ENCODE results near the gene PIGC. TPM values are rescaled to one million over a fixed set of nuclear protein-coding genes. Genes with fewer than 3 reads are reported as not detected.
A peak's percentile ranks its signal among the peaks of the same experiment; 100 is the strongest.

PIGC gene
- total and polyA plus RNA-seq, 10 of the 15 experiments (the other 5 are each of a cell fraction or from before 2014, with no cell fraction given): 11.0 to 37.3 (median 19.6) TPM

- ATAC-seq: peak; percentile 10; the same call in 2 of the 3 replicates
- in situ Hi-C loops (cut with MboI): loop anchor here (5.0 kb wide), 1 partner anchor 266 kb away; no protein-coding TSS in a partner anchor
- CTCF ChIA-PET: interaction anchor here (0.8 to 5.9 kb wide), 12 partner anchors 10 to 449 kb away, joined by 3 to 48 read pairs (median 4); partner anchors contain the start of gene SUCO
Measured at GRCh38 chr1:172451002-172451443, 7.2 kb upstream of the PIGC start.

More at GRCh38 chr1:172451002-172451443, 7.2 kb upstream of the PIGC start:
- no peaks in the 10 kb centered on the region for H3K79me2 ChIP-seq (ENCODE audit: control insufficient read depth, insufficient read depth, low read length)
- no peaks in the 10 kb centered on the region for H3K4me1 ChIP-seq (ENCODE audit: control insufficient read depth, insufficient read depth, low read length)
- H3K4me2 ChIP-seq (ENCODE audit: control insufficient read depth, insufficient read depth): no peak overlapping the region
- BruUV-seq (replicated peaks): no TSS peak
- no peak overlapping the region for H3K4me3 ChIP-seq
- H3K36me3 ChIP-seq (ENCODE audit: control insufficient read depth in 2 of 2, insufficient read depth in 2 of 2, low read length in 1 of 2): no peaks in the 10 kb centered on the region
- TF ChIP-seq ZNF274 (IDR thresholded peaks at IDR 0.05; ENCODE audit: insufficient read depth, insufficient read length) (no peak), ATF3 (IDR thresholded peaks at IDR 0.05; ENCODE audit: borderline replicate concordance, extremely low read depth, low read depth, low read length) (no peak), RELB (IDR thresholded peaks at IDR 0.05; ENCODE audit: low read depth) (no peak), CBX5 (IDR thresholded peaks at IDR 0.05; ENCODE audit: low read depth) (no peak)
- H3K9me3 ChIP-seq (replicated peaks; ENCODE audit: control insufficient read depth, insufficient read depth, low read length): no peaks in the 10 kb centered on the region
- ChIA-PET SMC1A (ENCODE audit: uncharacterized antibody, unreplicated experiment) (interaction anchor here (0.8 to 2.1 kb wide), 7 partner anchors 12 to 275 kb away, joined by 3 to 19 read pairs (median 4); no protein-coding TSS in a partner anchor), RAD21 (ENCODE audit: unreplicated experiment) (interaction anchor here (0.6 to 1.4 kb wide), 5 partner anchors 10 to 1653 kb away, joined by 3 to 10 read pairs (median 4); no protein-coding TSS in a partner anchor), POLR2A (interaction anchor here (0.7 kb wide), 1 partner anchor 351 kb away, joined by 6 read pairs; no protein-coding TSS in a partner anchor)
- intact Hi-C loops (cut with micrococcal nuclease; ENCODE audit: unreplicated experiment): loop anchor here (10.0 kb wide), 1 partner anchor 134 kb away; no protein-coding TSS in a partner anchor
- no peaks in the 10 kb centered on the region; a peak in 2 of 4 replicates for H3K27me3 ChIP-seq (replicated peaks in 1 of 2; ENCODE audit: control insufficient read depth in 2 of 2, insufficient read depth in 2 of 2, low read length in 1 of 2)
- FAIRE-seq (no peak), DNase-seq (ENCODE audit: low read depth, low spot score) (no peak)
- no peak overlapping the region; the same call in 1 of the 2 replicates for H2AFZ ChIP-seq (ENCODE audit: control insufficient read depth, low read depth, low read length)
- 63% methylated on average over 2 of the region's 2 CpGs for WGBS (ENCODE audit: insufficient coverage, insufficient replicate concordance, low lambda C conversion rate, missing lambda C conversion rate)
- no peak overlapping the region for H3K27ac ChIP-seq (ENCODE audit: control insufficient read depth, insufficient read depth)
- no peaks in the 10 kb centered on the region for H4K20me1 ChIP-seq (ENCODE audit: control insufficient read depth, insufficient read depth)
- no peak overlapping the region for H3K9ac ChIP-seq (ENCODE audit: control insufficient read depth, insufficient read depth, low read length)

All from GM12878 (cell line).